K562 (cell line): ENCODE measurements around the gene ATP1A3.

Experiments used
- CBX5 ChIP-seq: IDR thresholded peaks from 2 replicates; pipeline ENCODE4 v1.6.1; 2014; ENCODE audit warnings: low read depth, borderline replicate concordance
- FOS ChIP-seq: IDR thresholded peaks from 3 replicates; pipeline ENCODE4 v1.6.1; 2011; ENCODE audit not compliant: insufficient read length; ENCODE audit errors: extremely low read depth
- HOXB6 ChIP-seq: fragments of 250-450 bp; sonication (Bioruptor Pico); IDR thresholded peaks from 2 replicates; pipeline ENCODE4 v1.5.1; 2022; ENCODE audit warnings: mild to moderate bottlenecking, borderline replicate concordance
- SMARCC2 ChIP-seq: fragments of 450-650 bp; IDR thresholded peaks from 2 replicates; pipeline ENCODE4 v1.6.1; 2017; ENCODE audit warnings: antibody characterized with exemption, moderate library complexity, mild to moderate bottlenecking, low read depth
- TRIM24 ChIP-seq, 2 experiments: fragments of 450-650 bp; IDR thresholded peaks; 2 replicates each; pipeline ENCODE4 v1.6.1; 2016
- ZNF766 ChIP-seq: fragments of 200-800 bp; sonication (Bioruptor generic); conservative IDR thresholded peaks from 2 replicates; pipeline ENCODE4 v1.6.1; 2016; ENCODE audit warnings: missing genetic modification characterization, missing compliant biosample characterization
- ZZZ3 ChIP-seq: fragments of 450-650 bp; IDR thresholded peaks from 2 replicates; pipeline ENCODE4 v1.6.1; 2016; ENCODE audit warnings: antibody characterized with exemption, mild to moderate bottlenecking, moderate library complexity
- TF ChIP-seq, protein P1 (sequence below), 3 experiments: IDR thresholded peaks in 2 of 3; conservative IDR thresholded peaks in 1 of 3; 2 replicates each; pipeline ENCODE4 v1.5.1; 2011 to 2012; ENCODE audit warnings: low read length in 3 of 3, mild to moderate bottlenecking in 3 of 3, control low read depth in 2 of 3, improper control_type of control experiment in 1 of 3, inconsistent platforms in 1 of 3, low read depth in 1 of 3, mixed read lengths in 1 of 3, moderate library complexity in 1 of 3; ENCODE audit not compliant: insufficient read depth in 2 of 3
- TF ChIP-seq, protein P2 (sequence below): sonication (generic); formaldehyde crosslinking; IDR thresholded peaks from 2 replicates; pipeline ENCODE4 v1.8.0; 2022; ENCODE audit warnings: mild to moderate bottlenecking, missing genetic modification reagents
- TF ChIP-seq, protein P3 (sequence below): sonication (generic); formaldehyde crosslinking; IDR thresholded peaks from 2 replicates; pipeline ENCODE4 v1.8.1; 2022; ENCODE audit warnings: missing genetic modification reagents

DNA sequence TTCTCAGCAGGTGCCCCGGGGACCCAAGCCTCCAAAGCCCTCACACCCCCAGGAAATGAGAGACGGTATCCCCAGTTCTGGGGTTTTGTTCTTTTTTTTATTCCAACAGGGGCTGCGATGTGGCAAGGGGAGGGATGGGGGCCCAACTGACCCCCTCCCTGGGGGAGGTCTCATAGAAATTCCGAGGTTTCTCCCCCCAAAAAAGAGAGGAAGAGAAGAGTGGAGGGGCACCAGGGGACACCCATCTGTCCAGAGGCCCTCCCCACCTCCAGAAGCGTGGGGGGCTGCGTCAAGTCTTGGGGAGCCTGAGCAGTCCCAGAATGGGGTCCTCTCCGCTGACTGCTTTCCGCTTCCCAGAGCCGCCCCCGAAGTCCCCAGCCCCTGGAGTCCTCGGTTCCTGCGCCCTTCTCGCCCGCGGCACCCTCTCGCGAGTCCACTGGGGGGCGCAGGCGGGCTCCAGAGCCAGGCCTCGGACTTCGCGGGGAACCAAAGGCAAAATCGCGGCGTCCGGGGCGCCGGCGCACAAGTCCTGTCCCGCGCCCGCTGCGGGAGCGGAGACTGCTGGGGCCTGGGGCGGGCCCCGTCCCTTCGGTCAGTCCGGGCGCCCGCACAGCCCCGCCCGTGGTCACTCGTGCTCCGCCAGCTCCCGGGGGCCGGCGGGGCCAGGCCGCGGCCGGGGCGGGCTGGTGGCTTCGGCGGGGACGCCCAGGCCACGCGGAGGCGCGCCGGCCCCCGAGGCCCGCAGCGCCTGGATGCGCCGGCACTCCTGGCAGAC lies 4.4 kb upstream of the ATP1A3 start:
- TF ChIP-seq FOS (no peak), HOXB6 (CRISPR knock-in tag) (no peak), SMARCC2 (no peak), CBX5 (no peak), ZNF766 (CRISPR knock-in tag) (no peak), ZZZ3 (no peak), TRIM24 (IDR thresholded peaks at IDR 0.05) (no peak)
- TF ChIP-seq, protein P1, sequence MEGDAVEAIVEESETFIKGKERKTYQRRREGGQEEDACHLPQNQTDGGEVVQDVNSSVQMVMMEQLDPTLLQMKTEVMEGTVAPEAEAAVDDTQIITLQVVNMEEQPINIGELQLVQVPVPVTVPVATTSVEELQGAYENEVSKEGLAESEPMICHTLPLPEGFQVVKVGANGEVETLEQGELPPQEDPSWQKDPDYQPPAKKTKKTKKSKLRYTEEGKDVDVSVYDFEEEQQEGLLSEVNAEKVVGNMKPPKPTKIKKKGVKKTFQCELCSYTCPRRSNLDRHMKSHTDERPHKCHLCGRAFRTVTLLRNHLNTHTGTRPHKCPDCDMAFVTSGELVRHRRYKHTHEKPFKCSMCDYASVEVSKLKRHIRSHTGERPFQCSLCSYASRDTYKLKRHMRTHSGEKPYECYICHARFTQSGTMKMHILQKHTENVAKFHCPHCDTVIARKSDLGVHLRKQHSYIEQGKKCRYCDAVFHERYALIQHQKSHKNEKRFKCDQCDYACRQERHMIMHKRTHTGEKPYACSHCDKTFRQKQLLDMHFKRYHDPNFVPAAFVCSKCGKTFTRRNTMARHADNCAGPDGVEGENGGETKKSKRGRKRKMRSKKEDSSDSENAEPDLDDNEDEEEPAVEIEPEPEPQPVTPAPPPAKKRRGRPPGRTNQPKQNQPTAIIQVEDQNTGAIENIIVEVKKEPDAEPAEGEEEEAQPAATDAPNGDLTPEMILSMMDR (IDR thresholded peaks at IDR 0.05 in 2 of 3, conservative IDR thresholded peaks at IDR 0.05 in 1 of 3; ENCODE audit: insufficient read depth in 2 of 3, low read depth in 1 of 3, low read length in 3 of 3) = peak; percentile 77 to 90 (median 82)
- TF ChIP-seq, protein P2, sequence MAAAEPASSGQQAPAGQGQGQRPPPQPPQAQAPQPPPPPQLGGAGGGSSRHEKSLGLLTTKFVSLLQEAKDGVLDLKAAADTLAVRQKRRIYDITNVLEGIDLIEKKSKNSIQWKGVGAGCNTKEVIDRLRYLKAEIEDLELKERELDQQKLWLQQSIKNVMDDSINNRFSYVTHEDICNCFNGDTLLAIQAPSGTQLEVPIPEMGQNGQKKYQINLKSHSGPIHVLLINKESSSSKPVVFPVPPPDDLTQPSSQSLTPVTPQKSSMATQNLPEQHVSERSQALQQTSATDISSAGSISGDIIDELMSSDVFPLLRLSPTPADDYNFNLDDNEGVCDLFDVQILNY (CRISPR knock-in tag) = no peak
- TF ChIP-seq, protein P3, sequence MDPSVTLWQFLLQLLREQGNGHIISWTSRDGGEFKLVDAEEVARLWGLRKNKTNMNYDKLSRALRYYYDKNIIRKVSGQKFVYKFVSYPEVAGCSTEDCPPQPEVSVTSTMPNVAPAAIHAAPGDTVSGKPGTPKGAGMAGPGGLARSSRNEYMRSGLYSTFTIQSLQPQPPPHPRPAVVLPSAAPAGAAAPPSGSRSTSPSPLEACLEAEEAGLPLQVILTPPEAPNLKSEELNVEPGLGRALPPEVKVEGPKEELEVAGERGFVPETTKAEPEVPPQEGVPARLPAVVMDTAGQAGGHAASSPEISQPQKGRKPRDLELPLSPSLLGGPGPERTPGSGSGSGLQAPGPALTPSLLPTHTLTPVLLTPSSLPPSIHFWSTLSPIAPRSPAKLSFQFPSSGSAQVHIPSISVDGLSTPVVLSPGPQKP (CRISPR knock-in tag) = no peak
